ENCODE measurements around the gene RALGPS1. TPM values are rescaled to one million over a fixed set of nuclear protein-coding genes. Genes with fewer than 3 reads are reported as not detected.

Gene RALGPS1
- polyA plus RNA-seq, 3 donors = 0.56 to 4.3 (median 2.3) TPM

- 89 to 96% (median 94%) methylated on average over 8 of the region's 8 CpGs for WGBS, 3 donors
- H3K27ac ChIP-seq (ENCODE audit: low read depth, low read length) = no peak overlapping the region
These were observed 165.0 kb downstream of the RALGPS1 start for GRCh38 chr9:127079446-127080140.

DNA sequence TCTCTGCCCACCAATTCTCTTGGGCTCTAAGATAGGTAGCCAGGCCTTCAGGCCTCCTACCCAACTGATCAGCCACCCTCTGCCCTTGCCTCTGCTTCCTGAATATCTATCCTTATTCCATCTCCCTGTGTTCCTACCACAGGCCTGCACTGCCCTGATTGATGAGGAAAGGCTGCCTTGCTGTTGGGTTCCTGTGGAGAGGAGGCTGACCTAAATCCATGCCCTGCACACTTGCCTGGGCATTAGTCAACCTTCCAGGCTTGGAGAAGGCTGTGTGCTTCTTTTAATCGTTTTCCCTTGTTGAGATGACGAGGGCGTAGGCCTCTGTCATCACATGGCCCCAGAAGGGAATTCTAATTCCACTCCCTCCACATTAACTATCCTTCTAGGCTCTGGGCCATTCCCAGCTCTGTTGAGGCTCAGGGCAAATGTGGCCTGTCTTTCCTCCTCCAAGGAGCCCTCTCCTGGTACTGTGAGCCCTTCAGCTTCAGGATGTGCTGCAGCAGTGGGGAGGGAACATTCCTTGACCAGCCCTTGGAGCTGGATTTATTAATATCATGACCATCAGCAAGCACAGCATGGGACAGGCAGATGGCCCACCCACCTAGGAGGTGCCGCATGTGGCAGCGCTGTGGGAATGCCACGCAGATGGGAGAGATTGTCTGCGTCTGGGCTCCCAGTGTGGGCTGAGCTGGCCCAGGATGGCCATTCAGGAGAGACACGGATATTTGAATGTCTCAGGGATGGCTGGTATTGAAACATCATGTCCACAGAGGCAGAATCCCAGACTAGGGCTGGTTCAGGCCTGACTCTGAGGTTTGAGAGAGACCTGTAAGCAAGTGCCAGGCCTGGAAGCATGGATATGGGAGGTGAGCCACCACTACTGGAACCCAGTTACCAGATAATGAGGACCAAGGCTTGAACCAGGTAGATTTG is 166.9 kb downstream of the RALGPS1 start:
- WGBS, 3 donors = 84 to 87% (median 86%) methylated on average over 8 of the region's 8 CpGs
- H3K27ac ChIP-seq (ENCODE audit: low read depth, low read length) = no peak overlapping the region

GRCh38 chr9:127083138-127083980 is 168.8 kb downstream of the RALGPS1 start:
- H3K27ac ChIP-seq (ENCODE audit: low read depth, low read length) = no peak overlapping the region
- WGBS, 3 donors = 81 to 88% (median 86%) methylated on average over 5 of the region's 5 CpGs

DNA sequence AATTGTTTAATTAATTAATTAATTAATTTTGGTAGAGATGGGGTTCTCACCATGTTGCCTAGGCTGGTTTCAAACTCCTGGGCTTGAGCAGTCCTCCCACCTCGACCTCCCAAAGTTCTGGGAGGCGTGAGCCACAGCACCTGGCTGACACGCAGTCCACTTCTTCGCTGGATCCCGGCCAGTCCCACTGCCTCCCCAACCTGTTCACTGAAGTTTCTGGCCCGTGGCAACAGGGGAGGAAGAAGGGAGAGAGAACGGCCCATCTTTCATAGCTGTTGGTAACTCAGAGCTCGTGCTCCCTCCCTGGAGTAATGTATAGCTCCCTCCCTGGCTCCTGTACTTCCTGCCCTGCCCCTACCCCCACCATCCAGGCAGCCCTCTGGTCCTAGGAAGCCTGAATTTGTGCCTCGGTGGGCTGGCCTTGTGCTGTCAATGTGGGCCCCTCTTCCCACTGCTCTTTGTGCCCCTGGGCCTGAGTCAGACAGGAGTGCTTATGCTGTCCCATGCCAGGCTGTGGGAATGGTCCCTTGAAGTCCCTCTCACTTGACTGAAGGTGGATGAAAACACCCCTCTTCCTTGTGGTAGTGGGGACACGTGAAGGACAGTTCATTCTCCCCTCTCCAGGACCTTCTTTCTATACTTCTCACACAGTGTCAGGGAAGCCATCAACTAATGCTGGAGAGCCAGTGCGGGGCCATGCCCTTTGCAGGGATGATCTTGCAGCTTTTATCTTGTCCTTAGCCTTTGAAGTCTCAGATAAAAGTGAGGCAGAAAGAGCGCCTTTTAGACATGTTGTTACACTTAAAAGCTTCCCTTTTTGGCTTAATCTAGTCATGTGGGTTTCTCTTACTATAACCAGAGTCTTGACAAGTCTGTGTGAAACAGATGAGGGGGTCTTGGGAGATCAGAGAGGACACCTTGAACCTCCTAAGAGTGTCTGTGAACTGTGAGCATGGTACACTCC is 169.8 kb downstream of the RALGPS1 start:
- 88 to 94% (median 94%) methylated on average over 12 of the region's 12 CpGs for WGBS, 3 donors
- H3K27ac ChIP-seq (ENCODE audit: low read depth, low read length) = no peak overlapping the region

GRCh38 chr9:127085186-127085585 is 170.6 kb downstream of the RALGPS1 start:
- WGBS, 3 donors = 96 to 100% (median 98%) methylated on average over 2 of the region's 2 CpGs
- H3K27ac ChIP-seq (ENCODE audit: low read depth, low read length) = no peak overlapping the region

GRCh38 chr9:127086771-127087170 is 172.2 kb downstream of the RALGPS1 start:
- H3K27ac ChIP-seq (ENCODE audit: low read depth, low read length) = no peak overlapping the region
- WGBS, 3 donors = 96 to 99% (median 99%) methylated on average over 4 of the region's 4 CpGs

- 94 to 97% (median 95%) methylated on average over 6 of the region's 6 CpGs for WGBS, 3 donors
- no peak overlapping the region for H3K27ac ChIP-seq (ENCODE audit: low read depth, low read length)
These were observed 172.8 kb downstream of the RALGPS1 start for GRCh38 chr9:127087411-127087810.

GRCh38 chr9:127087836-127088235 is 173.3 kb downstream of the RALGPS1 start:
- 95 to 96% (median 95%) methylated on average over 8 of the region's 8 CpGs for WGBS, 3 donors

GRCh38 chr9:127088724-127089615 is 174.4 kb downstream of the RALGPS1 start:
- H3K27ac ChIP-seq (ENCODE audit: low read depth, low read length) = no peak overlapping the region
- WGBS, 3 donors = 94 to 96% (median 96%) methylated on average over 27 of the region's 27 CpGs

More at GRCh38 chr9:127087836-127088235, 173.3 kb downstream of the RALGPS1 start:
- H3K27ac ChIP-seq (ENCODE audit: low read depth, low read length) = no peak overlapping the region

DNA sequence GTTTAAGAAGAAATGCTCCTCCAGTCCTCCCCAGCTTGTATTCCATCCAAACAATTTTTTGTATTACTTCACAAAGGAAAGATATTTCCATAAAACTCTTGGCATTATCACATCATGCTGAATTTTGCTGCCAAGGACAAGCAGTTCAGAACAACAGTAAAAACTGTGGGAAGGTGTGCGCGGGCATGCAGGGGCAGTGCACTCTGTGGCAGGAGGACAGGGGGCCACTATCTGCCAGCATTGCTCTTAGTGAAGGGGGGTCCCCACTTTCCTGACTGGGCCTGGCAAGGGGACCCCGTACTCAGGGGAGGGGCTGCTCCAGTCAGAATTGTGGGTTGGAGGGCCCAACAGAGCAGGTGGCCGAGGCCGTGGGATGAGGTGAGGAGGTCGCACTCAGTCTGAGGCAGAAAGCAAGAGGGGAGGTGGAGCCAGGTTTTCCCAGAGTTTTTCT is 175.1 kb downstream of the RALGPS1 start:
- no peak overlapping the region for H3K27ac ChIP-seq (ENCODE audit: low read depth, low read length)
- 76 to 82% (median 79%) methylated on average over 6 of the region's 6 CpGs for WGBS, 3 donors

- peak overlapping the region; percentile 44 for H3K27ac ChIP-seq (ENCODE audit: low read depth, low read length)
- 78 to 87% (median 81%) methylated on average over 6 of the region's 6 CpGs for WGBS, 3 donors
These were observed 175.9 kb downstream of the RALGPS1 start for GRCh38 chr9:127090341-127090985.

DNA sequence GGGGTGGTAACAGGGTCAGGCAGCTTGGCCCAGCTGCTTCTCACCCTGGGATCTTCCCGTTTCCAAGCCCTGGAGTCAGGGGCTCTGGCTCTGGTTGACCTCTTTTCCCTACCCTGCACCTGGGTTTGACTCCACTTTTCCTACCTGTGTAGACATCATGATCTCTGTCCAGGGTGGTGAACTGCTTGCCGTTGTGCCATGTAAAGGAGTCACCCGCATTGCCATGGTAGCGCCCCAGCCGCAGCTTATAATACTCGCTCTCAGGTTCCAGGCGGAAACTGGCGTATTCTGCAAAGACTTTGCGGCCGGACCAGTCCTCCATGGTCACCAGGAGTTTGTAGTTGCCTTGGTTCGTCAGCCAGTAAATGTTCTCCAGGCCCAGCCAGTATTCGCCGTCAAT is 176.9 kb downstream of the RALGPS1 start:
- WGBS, 3 donors = 95 to 97% (median 96%) methylated on average over 13 of the region's 13 CpGs
- H3K27ac ChIP-seq (ENCODE audit: low read depth, low read length) = no peak overlapping the region

- 80 to 96% (median 81%) methylated on average over 11 of the region's 11 CpGs for WGBS, 3 donors
- H3K27ac ChIP-seq (ENCODE audit: low read depth, low read length) = no peak overlapping the region
These were observed 177.5 kb downstream of the RALGPS1 start for GRCh38 chr9:127092041-127092608.

- no peak overlapping the region for H3K27ac ChIP-seq (ENCODE audit: low read depth, low read length)
These were observed 178.9 kb downstream of the RALGPS1 start for GRCh38 chr9:127093319-127094020.

DNA sequence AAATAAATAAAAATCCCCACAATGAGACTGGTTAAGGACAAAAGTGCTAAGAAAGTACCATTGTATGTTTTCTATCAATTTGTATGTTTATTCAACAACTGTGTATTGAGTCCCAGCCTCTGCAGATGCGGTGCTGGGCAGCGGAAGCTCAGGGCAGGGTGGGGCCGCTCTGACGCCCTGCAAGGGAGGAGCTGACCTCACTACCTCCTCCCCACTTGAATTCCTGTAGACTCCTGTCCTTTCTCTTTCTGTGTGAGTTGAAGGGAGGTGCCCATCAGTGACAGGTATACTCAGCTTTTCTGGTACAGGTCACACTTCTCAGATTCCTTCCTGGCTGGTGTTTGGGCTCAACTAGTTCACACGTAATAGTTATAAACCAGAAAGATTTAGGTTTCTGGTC is 180.8 kb downstream of the RALGPS1 start:
- 80 to 92% (median 90%) methylated on average over 5 of the region's 5 CpGs for WGBS, 3 donors
- no peak overlapping the region for H3K27ac ChIP-seq (ENCODE audit: low read depth, low read length)

More at GRCh38 chr9:127093319-127094020, 178.9 kb downstream of the RALGPS1 start:
- 94 to 96% (median 95%) methylated on average over 17 of the region's 17 CpGs for WGBS, 3 donors

All from adipose tissue (tissue), 3 donors.